ENCODE measurements around the gene C1orf21. TPM values are rescaled to one million over a fixed set of nuclear protein-coding genes. Genes with fewer than 3 reads are reported as not detected.

C1orf21 gene
- polyA plus RNA-seq, 3 donors: 0.23 to 1.1 (median 0.28) TPM

- no peaks in the 10 kb centered on the region for H3K9me3 Mint-ChIP-seq
- no peaks in the 10 kb centered on the region for H3K9me3 ChIP-seq (replicated peaks in 1 of 2; ENCODE audit: control insufficient read depth in 1 of 2, insufficient read depth in 1 of 2, low read length in 2 of 2)
- no peaks in the 10 kb centered on the region for H3K36me3 Mint-ChIP-seq
- H2AFZ ChIP-seq (ENCODE audit: insufficient read depth, low read depth, low read length, poor library complexity, severe bottlenecking): no peak overlapping the region
- H3K27ac ChIP-seq (ENCODE audit: low read depth in 1 of 2, low read length in 2 of 2): no peak overlapping the region
- intact Hi-C loops (cut with micrococcal nuclease): no loop called here
- H3K4me2 ChIP-seq (replicated peaks; ENCODE audit: extremely low read depth, low read length, poor library complexity, severe bottlenecking): no peak overlapping the region
- H3K27me3 Mint-ChIP-seq (ENCODE audit: low read depth in 3 of 3): peaks cover 0 to 3% (median 2%) of the 10 kb centered on the region in 3 donors
- H3K9ac ChIP-seq (ENCODE audit: insufficient read depth, low read length, poor library complexity, severe bottlenecking): no peak overlapping the region
- no peaks in the 10 kb centered on the region for H3K79me2 ChIP-seq (ENCODE audit: insufficient read depth, low read length)
- no peak overlapping the region for H3K4me3 ChIP-seq (replicated peaks in 1 of 3; ENCODE audit: low read depth in 2 of 3, low read length in 3 of 3)
- H3K4me1 ChIP-seq (ENCODE audit: control insufficient read depth in 1 of 2, insufficient read depth in 2 of 2, low read length in 2 of 2): no peaks in the 10 kb centered on the region
- peaks cover 8% of the 10 kb centered on the region for H3K4me1 Mint-ChIP-seq
- H3K27me3 ChIP-seq (ENCODE audit: control insufficient read depth in 2 of 2, insufficient read depth in 2 of 2, low read length in 2 of 2): no peaks in the 10 kb centered on the region
- DNase-seq: no peak
- WGBS (ENCODE audit: insufficient coverage): no CpG with 5 or more reads among the region's 4 CpGs
- no peaks in the 10 kb centered on the region for H4K20me1 ChIP-seq (ENCODE audit: insufficient read depth, low read length)
- no peak overlapping the region for H3K4me3 Mint-ChIP-seq
- no peak for TF ChIP-seq CTCF (IDR thresholded peaks at IDR 0.05)
- no peaks in the 10 kb centered on the region for H3K36me3 ChIP-seq (replicated peaks in 1 of 2; ENCODE audit: control insufficient read depth in 1 of 2, insufficient read depth in 2 of 2, low read length in 2 of 2)
- no peak overlapping the region for H3K27ac Mint-ChIP-seq
Measured at GRCh38 chr1:184405094-184405800, 18.4 kb downstream of the C1orf21 start.

- Mint-ChIP-seq H3K36me3 (no peaks in the 10 kb centered on the region), H3K4me3 (no peak overlapping the region), H3K9me3 (no peaks in the 10 kb centered on the region), H3K27ac (no peak overlapping the region), H3K27me3 (ENCODE audit: low read depth in 3 of 3) (peaks cover 0 to 3% (median 2%) of the 10 kb centered on the region in 3 donors), H3K4me1 (peaks cover 8% of the 10 kb centered on the region)
- H3K4me1 ChIP-seq (ENCODE audit: control insufficient read depth in 1 of 2, insufficient read depth in 2 of 2, low read length in 2 of 2): no peaks in the 10 kb centered on the region
- H4K20me1 ChIP-seq (ENCODE audit: insufficient read depth, low read length): no peaks in the 10 kb centered on the region
- H3K27ac ChIP-seq (ENCODE audit: low read depth in 1 of 2, low read length in 2 of 2): no peak overlapping the region
- no peak for DNase-seq
- H3K79me2 ChIP-seq (ENCODE audit: insufficient read depth, low read length): no peaks in the 10 kb centered on the region
- TF ChIP-seq CTCF (IDR thresholded peaks at IDR 0.05): no peak
- intact Hi-C loops (cut with micrococcal nuclease): no loop called here
- no CpG with 5 or more reads among the region's 1 CpG for WGBS (ENCODE audit: insufficient coverage)
- H2AFZ ChIP-seq (ENCODE audit: insufficient read depth, low read depth, low read length, poor library complexity, severe bottlenecking): no peak overlapping the region
- H3K4me2 ChIP-seq (replicated peaks; ENCODE audit: extremely low read depth, low read length, poor library complexity, severe bottlenecking): no peak overlapping the region
- no peak overlapping the region for H3K4me3 ChIP-seq (replicated peaks in 1 of 3; ENCODE audit: low read depth in 2 of 3, low read length in 3 of 3)
- H3K27me3 ChIP-seq (ENCODE audit: control insufficient read depth in 2 of 2, insufficient read depth in 2 of 2, low read length in 2 of 2): no peaks in the 10 kb centered on the region
- H3K9ac ChIP-seq (ENCODE audit: insufficient read depth, low read length, poor library complexity, severe bottlenecking): no peak overlapping the region
- no peaks in the 10 kb centered on the region for H3K9me3 ChIP-seq (replicated peaks in 1 of 2; ENCODE audit: control insufficient read depth in 1 of 2, insufficient read depth in 1 of 2, low read length in 2 of 2)
- H3K36me3 ChIP-seq (replicated peaks in 1 of 2; ENCODE audit: control insufficient read depth in 1 of 2, insufficient read depth in 2 of 2, low read length in 2 of 2): no peaks in the 10 kb centered on the region
Measured at GRCh38 chr1:184405801-184406142, 18.9 kb downstream of the C1orf21 start.
